BJ (cell line): ENCODE measurements around the gene MSL1. TPM values are rescaled to one million over a fixed set of nuclear protein-coding genes. Genes with fewer than 3 reads are reported as not detected.

Experiments used
- CTCF ChIA-PET: fragments of 350-600 bp; formaldehyde crosslinking; extraction: SDS; loops from one replicate; lab custom pipeline; 2021; ENCODE audit warnings: antibody characterized with exemption, inconsistent platforms; lab: Yijun Ruan, JAX
- POLR2A ChIA-PET: fragments of 300-600 bp; sonication (Branson Sonifier 250); formaldehyde crosslinking; extraction: SDS; loops from one replicate; lab custom pipeline; 2021; ENCODE audit warnings: antibody characterized with exemption; lab: Charles Lee
- DNase-seq: peaks from one replicate; pipeline ENCODE4 v3.0.0-alpha.2; 2011; ENCODE audit warnings: low read depth
- H3K27me3 ChIP-seq: 2 replicates; pipeline ENCODE4 v1.6.0; 2011; ENCODE audit warnings: low read length; ENCODE audit not compliant: control insufficient read depth, insufficient read depth
- H3K36me3 ChIP-seq: 2 replicates; pipeline ENCODE4 v1.5.1; 2011; ENCODE audit warnings: low read length; ENCODE audit not compliant: control insufficient read depth, insufficient read depth
- H3K4me3 ChIP-seq: 2 replicates; pipeline ENCODE4 v1.5.1; 2011; ENCODE audit warnings: low read depth, mild to moderate bottlenecking, control low read depth, low read length
- CTCF ChIP-seq: IDR thresholded peaks from 2 replicates; pipeline ENCODE4 v1.5.1; 2011; ENCODE audit warnings: low read depth, mild to moderate bottlenecking, control low read depth, inconsistent platforms, low read length, moderate library complexity; ENCODE audit not compliant: insufficient read depth
- polyA plus RNA-seq: library from polyadenylated mRNA; depleted of rRNA; stranded (reverse); fragments of >200 nt; gene quantifications from 2 replicates; pipeline ENCODE4 v1.2.3, GENCODE V29; 2011

MSL1 gene
- polyA plus RNA-seq, 1 experiment, result 36.7 TPM

GRCh38 chr17:40177275-40177874 is 55.6 kb downstream of the MSL1 start, which contains the start of gene RAPGEFL1:
Gene RAPGEFL1 (plus strand): TSS chr17:40177470. CDS start chr17:40177862, 392 bp downstream.
- no peaks in the 10 kb centered on the region for H3K27me3 ChIP-seq
- no peak for TF ChIP-seq CTCF
- H3K36me3 ChIP-seq, result peaks cover 7% of the 10 kb centered on the region
- DNase-seq, result no peak
- ChIA-PET CTCF (interaction anchor here (0.5 to 5.5 kb wide), 3 partner anchors 9 to 64 kb away, joined by 3 to 35 read pairs (median 12); no protein-coding TSS in a partner anchor), POLR2A (no interaction called here)
- H3K4me3 ChIP-seq, result peak within 1 kb of the TSS; percentile 45

GRCh38 chr17:40178021-40178601 is 56.3 kb downstream of the MSL1 start:
- no peaks in the 10 kb centered on the region for H3K27me3 ChIP-seq
- DNase-seq, result no peak
- TF ChIP-seq CTCF, result no peak
- H3K36me3 ChIP-seq, result peaks cover 7% of the 10 kb centered on the region
- no peak overlapping the region; the same call in 1 of the 2 replicates for H3K4me3 ChIP-seq
- CTCF ChIA-PET, result interaction anchor here (1.0 to 5.5 kb wide), 3 partner anchors 10 to 103 kb away, joined by 4 to 35 read pairs (median 12); no protein-coding TSS in a partner anchor
- POLR2A ChIA-PET, result no interaction called here

GRCh38 chr17:40178660-40179059 is 56.9 kb downstream of the MSL1 start:
- no peaks in the 10 kb centered on the region for H3K27me3 ChIP-seq
- peaks cover 7% of the 10 kb centered on the region for H3K36me3 ChIP-seq
- no peak for TF ChIP-seq CTCF
- H3K4me3 ChIP-seq, result no peak overlapping the region
- POLR2A ChIA-PET, result no interaction called here
- DNase-seq, result no peak
- CTCF ChIA-PET, result interaction anchor here (1.0 to 5.8 kb wide), 4 partner anchors 10 to 104 kb away, joined by 4 to 35 read pairs (median 22); no protein-coding TSS in a partner anchor

GRCh38 chr17:40179923-40180659 is 58.3 kb downstream of the MSL1 start:
- CTCF ChIA-PET, result interaction anchor here (0.6 to 5.8 kb wide), 7 partner anchors 8 to 158 kb away, joined by 3 to 35 read pairs (median 4); no protein-coding TSS in a partner anchor
- H3K27me3 ChIP-seq, result no peaks in the 10 kb centered on the region
- no peak for TF ChIP-seq CTCF
- POLR2A ChIA-PET, result no interaction called here
- no peak for DNase-seq
- no peak overlapping the region for H3K4me3 ChIP-seq
- H3K36me3 ChIP-seq, result peaks cover 2% of the 10 kb centered on the region; the same call in 1 of the 2 replicates

GRCh38 chr17:40180694-40181093 is 58.9 kb downstream of the MSL1 start:
- POLR2A ChIA-PET, result no interaction called here
- no peak for DNase-seq
- H3K4me3 ChIP-seq, result no peak overlapping the region
- CTCF ChIA-PET, result interaction anchor here (1.3 to 5.8 kb wide), 4 partner anchors 11 to 109 kb away, joined by 4 to 35 read pairs (median 22); no protein-coding TSS in a partner anchor
- TF ChIP-seq CTCF, result no peak
- no peaks in the 10 kb centered on the region for H3K27me3 ChIP-seq
- peaks cover 2% of the 10 kb centered on the region; the same call in 1 of the 2 replicates for H3K36me3 ChIP-seq
